ENCODE measurements around the gene SERPINB2.

Gene SERPINB2

GRCh38 chr18:63878343-63878742 is 9.2 kb upstream of the SERPINB2 start:
- H3K27ac Mint-ChIP-seq, result no peak overlapping the region

GRCh38 chr18:63878925-63879324 is 8.6 kb upstream of the SERPINB2 start:
- no peaks in the 10 kb centered on the region for H3K4me1 Mint-ChIP-seq (ENCODE audit: low read depth)
- no peaks in the 10 kb centered on the region for H3K9me3 Mint-ChIP-seq
- H3K4me3 Mint-ChIP-seq, result no peak overlapping the region

More at GRCh38 chr18:63878343-63878742, 9.2 kb upstream of the SERPINB2 start:
- Mint-ChIP-seq H3K9me3 (no peaks in the 10 kb centered on the region), H3K4me1 (ENCODE audit: low read depth) (no peaks in the 10 kb centered on the region), H3K27me3 (ENCODE audit: low read depth) (peaks cover 14% of the 10 kb centered on the region), H3K36me3 (ENCODE audit: low read depth) (no peaks in the 10 kb centered on the region), H3K4me3 (no peak overlapping the region)

DNA sequence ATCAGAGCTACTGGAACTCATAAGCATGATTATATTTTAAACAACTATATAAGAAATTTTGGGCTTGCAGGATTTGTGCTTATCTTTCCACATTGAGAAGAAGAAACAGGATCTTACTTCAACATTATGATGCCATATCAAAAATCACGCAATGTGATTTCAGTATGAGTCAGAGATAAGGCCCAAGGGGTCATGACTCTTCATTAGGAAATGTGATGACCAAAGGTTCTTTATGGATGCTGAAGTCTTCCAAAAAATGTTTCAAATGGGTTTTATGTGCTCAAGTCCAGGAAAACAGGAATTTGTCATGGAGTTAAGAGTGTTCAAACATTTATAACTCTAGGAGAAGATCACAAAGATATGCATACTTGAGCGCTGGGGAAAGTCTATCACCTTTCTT is 7.8 kb upstream of the SERPINB2 start:
- no peaks in the 10 kb centered on the region for H3K36me3 Mint-ChIP-seq (ENCODE audit: low read depth)
- H3K27ac Mint-ChIP-seq, result no peak overlapping the region
- no peak overlapping the region for H3K4me3 Mint-ChIP-seq
- no peaks in the 10 kb centered on the region for H3K9me3 Mint-ChIP-seq
- H3K4me1 Mint-ChIP-seq (ENCODE audit: low read depth), result no peaks in the 10 kb centered on the region
- H3K27me3 Mint-ChIP-seq (ENCODE audit: low read depth), result peaks cover 15% of the 10 kb centered on the region

More at GRCh38 chr18:63878925-63879324, 8.6 kb upstream of the SERPINB2 start:
- no peak overlapping the region for H3K27ac Mint-ChIP-seq
- no peaks in the 10 kb centered on the region for H3K36me3 Mint-ChIP-seq (ENCODE audit: low read depth)
- peaks cover 9% of the 10 kb centered on the region for H3K27me3 Mint-ChIP-seq (ENCODE audit: low read depth)

DNA sequence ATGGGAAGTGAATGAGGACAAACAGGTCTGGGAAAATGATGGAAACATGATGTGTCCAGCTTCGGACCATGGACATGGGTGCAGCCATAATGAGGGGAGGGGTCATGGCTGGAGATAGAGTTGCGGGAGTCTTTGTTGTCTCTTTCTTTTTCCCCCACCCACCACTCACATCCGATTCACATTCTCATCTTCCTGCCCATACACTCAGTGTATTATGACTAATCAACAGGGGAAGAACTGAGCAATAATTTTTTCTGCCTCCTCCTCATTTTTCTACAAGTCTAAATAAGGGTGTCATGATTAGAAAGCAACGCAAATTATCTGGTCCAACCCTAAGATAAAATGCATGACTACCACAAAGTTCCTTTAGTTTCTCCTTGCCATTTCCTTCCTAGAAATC is 5.7 kb upstream of the SERPINB2 start:
- H3K9me3 Mint-ChIP-seq, result no peaks in the 10 kb centered on the region
- peaks cover 16% of the 10 kb centered on the region for H3K27me3 Mint-ChIP-seq (ENCODE audit: low read depth)
- H3K36me3 Mint-ChIP-seq (ENCODE audit: low read depth), result no peaks in the 10 kb centered on the region
- H3K27ac Mint-ChIP-seq, result no peak overlapping the region
- H3K4me3 Mint-ChIP-seq, result no peak overlapping the region
- H3K4me1 Mint-ChIP-seq (ENCODE audit: low read depth), result no peaks in the 10 kb centered on the region

DNA sequence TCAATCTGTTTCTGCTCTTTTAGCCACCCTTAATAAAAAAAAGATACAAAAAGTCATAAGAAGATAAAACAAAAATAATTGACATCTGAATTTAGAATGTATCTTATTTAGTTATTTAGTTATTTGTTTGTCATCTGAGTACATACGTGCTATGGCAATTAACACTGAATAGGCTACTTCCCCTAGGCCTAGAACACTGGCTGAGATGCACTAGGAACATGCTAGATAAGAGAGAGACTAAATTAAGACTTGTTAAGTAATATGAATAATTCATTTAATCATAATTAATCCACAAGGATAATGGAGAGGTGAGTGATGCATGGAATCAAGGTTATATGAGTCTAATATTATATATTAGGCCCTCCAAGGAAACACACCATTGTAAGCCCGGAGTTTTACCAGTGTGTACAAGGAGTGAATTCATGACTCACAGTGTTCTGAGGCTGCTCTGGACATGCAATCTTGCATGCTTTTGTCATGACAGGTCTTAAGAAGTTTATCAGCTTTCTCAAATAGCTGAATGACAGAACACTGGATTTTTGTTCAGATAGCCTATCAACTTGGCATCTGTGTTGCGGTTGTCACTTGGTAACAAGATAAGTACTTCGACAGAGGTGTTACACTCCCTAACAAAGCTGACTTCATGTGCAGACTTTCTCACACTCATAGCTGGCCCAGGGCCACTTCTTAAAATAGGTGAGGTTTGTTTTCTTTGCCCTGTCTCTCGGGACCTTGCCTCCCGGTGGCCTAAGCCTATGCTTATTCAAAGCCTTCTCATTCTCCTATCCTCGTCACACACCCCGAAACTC is 5.0 kb upstream of the SERPINB2 start:
- Mint-ChIP-seq H3K9me3 (no peaks in the 10 kb centered on the region), H3K27me3 (ENCODE audit: low read depth) (peaks cover 19% of the 10 kb centered on the region), H3K27ac (no peak overlapping the region), H3K36me3 (ENCODE audit: low read depth) (no peaks in the 10 kb centered on the region), H3K4me3 (no peak overlapping the region), H3K4me1 (ENCODE audit: low read depth) (no peaks in the 10 kb centered on the region)

DNA sequence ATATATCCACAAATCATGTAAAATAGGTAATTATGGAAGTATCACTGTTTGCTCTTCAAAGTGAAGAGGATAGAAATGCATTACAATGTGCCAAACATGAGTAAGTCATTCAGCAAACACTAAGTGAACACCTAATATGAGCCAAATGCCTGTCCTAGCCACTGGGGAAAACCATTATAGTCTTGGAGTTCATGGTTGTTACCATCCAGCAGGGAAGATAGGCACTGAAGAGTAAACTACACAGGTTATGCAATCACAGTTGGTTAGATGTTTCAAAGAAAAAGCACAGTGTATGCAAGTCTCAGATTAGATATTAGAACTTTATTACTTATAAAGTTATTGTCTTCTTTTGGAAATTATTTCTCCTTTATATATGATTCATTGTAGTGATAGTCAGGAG is 3.9 kb upstream of the SERPINB2 start:
- H3K9me3 Mint-ChIP-seq, result no peaks in the 10 kb centered on the region
- H3K27ac Mint-ChIP-seq, result no peak overlapping the region
- no peak overlapping the region for H3K4me3 Mint-ChIP-seq
- H3K4me1 Mint-ChIP-seq (ENCODE audit: low read depth), result no peaks in the 10 kb centered on the region
- H3K27me3 Mint-ChIP-seq (ENCODE audit: low read depth), result peaks cover 16% of the 10 kb centered on the region
- H3K36me3 Mint-ChIP-seq (ENCODE audit: low read depth), result no peaks in the 10 kb centered on the region

GRCh38 chr18:63888470-63889190 is 1.1 kb downstream of the SERPINB2 start:
- peaks cover 21% of the 10 kb centered on the region for H3K27me3 Mint-ChIP-seq (ENCODE audit: low read depth)
- no peaks in the 10 kb centered on the region for H3K36me3 Mint-ChIP-seq (ENCODE audit: low read depth)
- no peaks in the 10 kb centered on the region for H3K9me3 Mint-ChIP-seq
- no peak overlapping the region for H3K4me3 Mint-ChIP-seq
- H3K27ac Mint-ChIP-seq, result no peak overlapping the region
- H3K4me1 Mint-ChIP-seq (ENCODE audit: low read depth), result no peaks in the 10 kb centered on the region

GRCh38 chr18:63889626-63890025 is 2.1 kb downstream of the SERPINB2 start:
- peaks cover 15% of the 10 kb centered on the region for H3K27me3 Mint-ChIP-seq (ENCODE audit: low read depth)
- H3K9me3 Mint-ChIP-seq, result no peaks in the 10 kb centered on the region
- H3K27ac Mint-ChIP-seq, result no peak overlapping the region
- H3K4me1 Mint-ChIP-seq (ENCODE audit: low read depth), result no peaks in the 10 kb centered on the region
- no peak overlapping the region for H3K4me3 Mint-ChIP-seq
- no peaks in the 10 kb centered on the region for H3K36me3 Mint-ChIP-seq (ENCODE audit: low read depth)

DNA sequence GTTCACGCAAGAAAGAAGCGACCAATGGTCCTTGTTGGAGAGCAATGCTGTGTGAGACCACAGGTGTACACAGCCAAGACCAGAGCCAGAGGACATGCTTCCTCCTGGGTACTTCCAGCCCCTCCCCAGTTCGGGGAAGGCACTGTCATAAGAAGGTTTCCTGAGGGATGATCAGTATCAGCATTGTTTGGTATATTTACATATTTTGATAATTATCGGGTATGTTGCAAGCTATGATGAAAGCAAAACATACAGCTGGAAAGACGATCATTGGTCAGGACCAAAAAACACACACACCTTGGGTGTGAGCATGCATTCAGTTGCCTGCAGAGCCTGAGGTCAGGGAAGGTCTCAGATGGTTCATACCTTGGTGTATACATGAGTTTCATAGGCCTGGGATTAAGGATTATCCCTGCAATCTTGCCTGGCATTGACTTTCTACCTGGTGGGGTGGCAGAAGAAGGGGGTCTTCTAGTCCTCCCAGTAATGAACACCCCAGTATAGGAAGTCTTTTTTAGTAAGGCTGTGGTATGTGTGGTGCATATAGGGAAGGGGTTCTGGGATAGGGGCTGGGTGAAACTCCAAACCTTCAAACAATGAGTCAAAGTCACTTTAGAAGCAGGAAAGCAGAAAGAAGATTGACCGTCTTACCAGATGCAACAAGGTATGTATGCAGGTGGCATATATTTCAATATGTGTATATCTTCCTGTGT is 2.9 kb downstream of the SERPINB2 start:
- no peaks in the 10 kb centered on the region for H3K9me3 Mint-ChIP-seq
- H3K27me3 Mint-ChIP-seq (ENCODE audit: low read depth), result peaks cover 14% of the 10 kb centered on the region
- H3K36me3 Mint-ChIP-seq (ENCODE audit: low read depth), result no peaks in the 10 kb centered on the region
- no peaks in the 10 kb centered on the region for H3K4me1 Mint-ChIP-seq (ENCODE audit: low read depth)
- H3K4me3 Mint-ChIP-seq, result no peak overlapping the region
- H3K27ac Mint-ChIP-seq, result no peak overlapping the region

GRCh38 chr18:63890950-63891304 is 3.4 kb downstream of the SERPINB2 start:
- H3K36me3 Mint-ChIP-seq (ENCODE audit: low read depth), result no peaks in the 10 kb centered on the region
- H3K4me3 Mint-ChIP-seq, result no peak overlapping the region
- H3K27ac Mint-ChIP-seq, result no peak overlapping the region
- H3K9me3 Mint-ChIP-seq, result no peaks in the 10 kb centered on the region
- H3K27me3 Mint-ChIP-seq (ENCODE audit: low read depth), result peaks cover 12% of the 10 kb centered on the region
- H3K4me1 Mint-ChIP-seq (ENCODE audit: low read depth), result no peaks in the 10 kb centered on the region

DNA sequence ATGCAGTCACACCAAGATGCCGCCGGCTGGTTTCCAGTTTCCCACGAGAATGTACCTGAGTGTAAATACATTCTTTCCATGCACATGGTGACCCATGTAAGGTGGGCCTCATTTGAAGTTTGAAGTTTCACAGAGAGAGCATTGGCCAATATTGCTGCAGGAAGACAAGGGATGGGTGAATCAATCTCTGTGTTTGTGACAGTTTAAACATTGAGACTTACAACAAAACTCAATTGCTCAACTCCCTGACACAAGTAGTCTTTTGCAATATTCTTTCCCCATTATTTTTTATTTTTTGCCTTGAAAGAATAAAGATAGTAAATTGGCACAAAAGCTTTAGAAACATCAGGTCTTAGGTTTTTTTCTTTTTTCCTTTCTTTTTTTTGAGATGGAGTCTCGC is 5.1 kb downstream of the SERPINB2 start:
- Mint-ChIP-seq H3K4me3 (no peak overlapping the region), H3K36me3 (ENCODE audit: low read depth) (no peaks in the 10 kb centered on the region), H3K4me1 (ENCODE audit: low read depth) (no peaks in the 10 kb centered on the region), H3K27ac (no peak overlapping the region), H3K27me3 (ENCODE audit: low read depth) (peaks cover 12% of the 10 kb centered on the region), H3K9me3 (no peaks in the 10 kb centered on the region)

- Mint-ChIP-seq H3K36me3 (ENCODE audit: low read depth) (no peaks in the 10 kb centered on the region), H3K4me1 (ENCODE audit: low read depth) (no peaks in the 10 kb centered on the region), H3K27me3 (ENCODE audit: low read depth) (peaks cover 14% of the 10 kb centered on the region), H3K27ac (no peak overlapping the region), H3K4me3 (no peak overlapping the region), H3K9me3 (no peaks in the 10 kb centered on the region)
Measured at GRCh38 chr18:63894106-63894772, 6.7 kb downstream of the SERPINB2 start.

DNA sequence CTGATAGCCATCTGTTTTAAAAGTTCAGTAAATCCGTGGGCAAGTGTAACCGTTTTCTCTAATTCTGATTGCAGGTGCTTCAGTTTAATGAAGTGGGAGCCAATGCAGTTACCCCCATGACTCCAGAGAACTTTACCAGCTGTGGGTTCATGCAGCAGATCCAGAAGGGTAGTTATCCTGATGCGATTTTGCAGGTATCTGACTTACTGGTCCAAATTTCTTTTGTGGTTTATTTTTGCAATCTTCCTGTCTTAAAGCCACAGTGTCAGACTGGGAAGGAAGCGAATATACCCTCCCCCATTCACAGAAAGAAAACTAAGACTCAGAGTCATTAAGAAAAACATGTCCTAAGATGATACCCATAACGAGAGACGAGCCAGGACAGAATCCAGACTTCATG is 7.7 kb downstream of the SERPINB2 start:
- H3K4me1 Mint-ChIP-seq (ENCODE audit: low read depth), result no peaks in the 10 kb centered on the region
- no peaks in the 10 kb centered on the region for H3K9me3 Mint-ChIP-seq
- H3K4me3 Mint-ChIP-seq, result no peak overlapping the region
- H3K36me3 Mint-ChIP-seq (ENCODE audit: low read depth), result no peaks in the 10 kb centered on the region
- H3K27ac Mint-ChIP-seq, result no peak overlapping the region
- peaks cover 14% of the 10 kb centered on the region for H3K27me3 Mint-ChIP-seq (ENCODE audit: low read depth)

GRCh38 chr18:63897072-63897471 is 9.6 kb downstream of the SERPINB2 start:
- Mint-ChIP-seq H3K4me1 (ENCODE audit: low read depth) (no peaks in the 10 kb centered on the region), H3K27ac (no peak overlapping the region), H3K27me3 (ENCODE audit: low read depth) (peaks cover 15% of the 10 kb centered on the region), H3K36me3 (ENCODE audit: low read depth) (no peaks in the 10 kb centered on the region), H3K4me3 (no peak overlapping the region), H3K9me3 (no peaks in the 10 kb centered on the region)
